PC-3 (cell line): ENCODE measurements around the gene MYCT1. TPM values are rescaled to one million over a fixed set of nuclear protein-coding genes. Genes with fewer than 3 reads are reported as not detected.

Experiments
- ATAC-seq: fragments of 200-7000 bp; cut with Tn5 transposase; 2 replicates; pipeline ENCODE4 v1.9.1; 2020; ENCODE audit warnings: mild to moderate bottlenecking, moderate library complexity
- BruUV-seq: library from RNA; stranded (reverse); fragments of 400-500 nt; replicated peaks from 2 replicates; lab custom pipeline; 2021; lab: Mats Ljungman, UMichigan
- CTCF ChIA-PET: fragments of 300-600 bp; sonication (Branson Sonifier 250); formaldehyde crosslinking; loops from one replicate; lab custom pipeline; 2022; ENCODE audit warnings: antibody characterized with exemption; lab: Charles Lee
- POLR2A ChIA-PET: fragments of 300-600 bp; sonication (Branson Sonifier 250); formaldehyde crosslinking; loops from one replicate; lab custom pipeline; 2022; ENCODE audit warnings: antibody characterized with exemption; ENCODE audit not compliant: unreplicated experiment; lab: Charles Lee
- DNase-seq: peaks from one replicate; pipeline ENCODE4 v3.0.0-alpha.2; 2015
- H2AFZ ChIP-seq: fragments of 300-600 bp; sonication (generic); 2 replicates; pipeline ENCODE4 v1.6.0; 2016; ENCODE audit warnings: antibody characterized with exemption, low read length
- H3F3A ChIP-seq: fragments of 300-600 bp; sonication (generic); one replicate; pipeline ENCODE4 v1.6.0; 2017; ENCODE audit warnings: antibody characterized with exemption, low read length, control low read depth, mild to moderate bottlenecking; ENCODE audit not compliant: unreplicated experiment
- H3K27ac ChIP-seq: fragments of 300-600 bp; sonication (generic); 2 replicates; pipeline ENCODE4 v1.5.1; 2016; ENCODE audit warnings: mild to moderate bottlenecking, low read length
- H3K27me3 ChIP-seq: fragments of 300-600 bp; sonication (generic); 2 replicates; pipeline ENCODE4 v1.6.1; 2016; ENCODE audit warnings: low read length, mixed read lengths
- H3K36me3 ChIP-seq: fragments of 300-600 bp; sonication (generic); 2 replicates; pipeline ENCODE4 v1.6.1; 2016; ENCODE audit warnings: low read depth, mixed run types, low read length, mixed read lengths
- H3K4me1 ChIP-seq: fragments of 300-600 bp; sonication (generic); 2 replicates; pipeline ENCODE4 v1.5.1; 2016; ENCODE audit warnings: low read length; ENCODE audit not compliant: insufficient read depth
- H3K4me2 ChIP-seq: fragments of 300-600 bp; sonication (generic); 2 replicates; pipeline ENCODE4 v1.6.0; 2016; ENCODE audit warnings: low read length
- H3K4me3 ChIP-seq: fragments of 300-600 bp; sonication (generic); 2 replicates; pipeline ENCODE4 v1.5.1; 2016; ENCODE audit warnings: mild to moderate bottlenecking, low read length, mixed read lengths
- H3K79me2 ChIP-seq: fragments of 300-600 bp; sonication (generic); 2 replicates; pipeline ENCODE4 v1.6.1; 2017; ENCODE audit warnings: low read length, mixed read lengths
- H3K9ac ChIP-seq: fragments of 300-600 bp; sonication (generic); 2 replicates; pipeline ENCODE4 v1.6.0; 2016; ENCODE audit warnings: mild to moderate bottlenecking, low read length
- H3K9me2 ChIP-seq: fragments of 300-600 bp; sonication (generic); replicated peaks from 2 replicates; pipeline ENCODE4 v1.6.1; 2016; ENCODE audit warnings: mixed run types, low read length, mixed read lengths
- H3K9me3 ChIP-seq: fragments of 300-600 bp; sonication (generic); 2 replicates; pipeline ENCODE4 v1.6.1; 2016; ENCODE audit warnings: low read length, mixed read lengths
- H4K20me1 ChIP-seq: fragments of 300-600 bp; sonication (generic); 2 replicates; pipeline ENCODE4 v1.6.1; 2016; ENCODE audit warnings: low read length, mixed read lengths
- EZH2 ChIP-seq: fragments of 300-600 bp; sonication (generic); IDR thresholded peaks from one replicate; pipeline ENCODE4 v1.6.1; 2017; ENCODE audit warnings: antibody characterized with exemption, mild to moderate bottlenecking, low read length; ENCODE audit not compliant: unreplicated experiment
- EZH2phosphoT487 ChIP-seq: fragments of 300-600 bp; sonication (generic); IDR thresholded peaks from 2 replicates; pipeline ENCODE4 v1.6.1; 2018; ENCODE audit warnings: mild to moderate bottlenecking, antibody characterized with exemption, low read length, borderline replicate concordance
- intact Hi-C: fragments of 100-400 bp; cut with micrococcal nuclease; formaldehyde crosslinking; loops from 2 replicates; pipeline ENCODE4 v1.9.0; 2023
- total RNA-seq: library from RNA; depleted of rRNA; stranded (reverse); fragments of >200 nt; gene quantifications from 2 replicates; pipeline ENCODE4 v1.2.3, GENCODE V29; 2014; rRNA removed
- TF ChIP-seq, protein P1 (sequence below): fragments of 300-600 bp; sonication (generic); conservative IDR thresholded peaks from 2 replicates; pipeline ENCODE4 v1.5.1; 2017; ENCODE audit warnings: antibody characterized with exemption, low read depth, mild to moderate bottlenecking, low read length

The MYCT1 gene
- total RNA-seq, 1 experiment from 2014 or later = 0.55 TPM

DNA sequence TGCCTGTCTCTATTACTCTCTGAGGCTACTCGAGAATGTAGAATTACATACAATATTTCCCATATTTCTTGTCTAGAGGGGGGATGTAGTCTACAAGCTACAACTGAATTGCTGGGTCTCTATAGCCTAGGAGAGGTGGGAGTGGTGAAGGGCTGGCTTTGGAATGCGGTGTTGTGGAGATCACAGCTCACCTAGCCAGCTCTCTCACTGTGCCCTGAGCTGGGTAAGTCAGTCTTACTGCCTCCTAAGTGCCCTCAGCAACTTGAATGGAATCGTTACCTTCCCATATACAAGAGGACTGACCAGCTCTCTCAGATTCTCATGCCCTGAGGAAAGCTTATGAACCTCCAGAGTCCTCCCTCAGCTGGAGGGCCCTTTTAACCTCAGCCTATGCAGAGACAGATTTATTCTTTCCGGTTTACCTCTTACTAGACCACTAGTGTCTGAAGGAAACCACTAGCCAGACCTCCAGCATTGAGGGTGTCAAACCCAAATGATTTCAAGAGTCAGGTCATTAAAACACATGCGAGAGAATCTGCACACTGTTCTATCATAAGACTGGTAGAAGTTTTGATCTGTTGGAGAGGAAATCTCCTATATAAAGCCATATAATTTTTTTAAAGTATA lies 73.5 kb downstream of the MYCT1 start:
- H3K4me1 ChIP-seq = no peaks in the 10 kb centered on the region
- no peak overlapping the region for H3K27ac ChIP-seq
- peaks cover 65% of the 10 kb centered on the region for H3K27me3 ChIP-seq
- ATAC-seq (no peak), DNase-seq (no peak)
- no peaks in the 10 kb centered on the region for H3K36me3 ChIP-seq
- intact Hi-C loops = no loop called here
- no peak overlapping the region for H2AFZ ChIP-seq
- no peak overlapping the region for H3K4me3 ChIP-seq
- ChIA-PET POLR2A (no interaction called here), CTCF (no interaction called here)
- no peak overlapping the region for H3K4me2 ChIP-seq
- no peaks in the 10 kb centered on the region for H3K79me2 ChIP-seq
- H3K9ac ChIP-seq = no peak overlapping the region
- H3K9me2 ChIP-seq = no peaks in the 10 kb centered on the region
- BruUV-seq = no TSS peak
- no peaks in the 10 kb centered on the region for H4K20me1 ChIP-seq
- H3F3A ChIP-seq = no peaks in the 10 kb centered on the region
- TF ChIP-seq, protein P1, sequence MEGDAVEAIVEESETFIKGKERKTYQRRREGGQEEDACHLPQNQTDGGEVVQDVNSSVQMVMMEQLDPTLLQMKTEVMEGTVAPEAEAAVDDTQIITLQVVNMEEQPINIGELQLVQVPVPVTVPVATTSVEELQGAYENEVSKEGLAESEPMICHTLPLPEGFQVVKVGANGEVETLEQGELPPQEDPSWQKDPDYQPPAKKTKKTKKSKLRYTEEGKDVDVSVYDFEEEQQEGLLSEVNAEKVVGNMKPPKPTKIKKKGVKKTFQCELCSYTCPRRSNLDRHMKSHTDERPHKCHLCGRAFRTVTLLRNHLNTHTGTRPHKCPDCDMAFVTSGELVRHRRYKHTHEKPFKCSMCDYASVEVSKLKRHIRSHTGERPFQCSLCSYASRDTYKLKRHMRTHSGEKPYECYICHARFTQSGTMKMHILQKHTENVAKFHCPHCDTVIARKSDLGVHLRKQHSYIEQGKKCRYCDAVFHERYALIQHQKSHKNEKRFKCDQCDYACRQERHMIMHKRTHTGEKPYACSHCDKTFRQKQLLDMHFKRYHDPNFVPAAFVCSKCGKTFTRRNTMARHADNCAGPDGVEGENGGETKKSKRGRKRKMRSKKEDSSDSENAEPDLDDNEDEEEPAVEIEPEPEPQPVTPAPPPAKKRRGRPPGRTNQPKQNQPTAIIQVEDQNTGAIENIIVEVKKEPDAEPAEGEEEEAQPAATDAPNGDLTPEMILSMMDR = no peak
- TF ChIP-seq EZH2phosphoT487 (no peak), EZH2 (no peak)
- no peaks in the 10 kb centered on the region for H3K9me3 ChIP-seq

Other genes with a start within 250 kb of the MYCT1 start
- gene SYNE1, start 60.5 kb upstream of the MYCT1 start, total RNA-seq = 11.6 and 16.7 TPM in 2 replicates
- gene VIP, start 52.9 kb downstream of the MYCT1 start, total RNA-seq = not detected in 2 replicates